ENCODE results near the gene SLC35E3.
"Not testable (repeated sequence)": the region's sequence is repeated elsewhere in the genome, so short reads cannot be mapped to it uniquely, and the experiment has no call there.

The SLC35E3 gene

DNA sequence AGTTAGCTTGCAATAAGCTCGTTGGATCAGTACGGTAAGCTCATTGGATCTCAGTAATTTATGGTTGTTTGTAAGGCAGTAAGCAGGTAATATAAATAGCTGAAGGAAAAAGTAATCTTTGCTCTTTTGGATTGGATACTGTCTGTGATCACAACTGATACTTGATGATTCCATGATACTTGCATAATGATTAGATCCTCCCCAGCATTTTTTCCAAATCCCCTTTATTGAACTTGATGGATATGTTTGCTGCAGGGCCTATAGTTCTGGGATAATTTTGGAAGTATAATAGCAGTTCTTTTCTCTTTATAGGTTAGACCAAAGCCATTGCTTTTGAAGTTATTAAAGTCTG lies 67.2 kb downstream of the SLC35E3 start:
- DNase-seq (ENCODE audit: low read depth in 2 of 2), result no peak

DNA sequence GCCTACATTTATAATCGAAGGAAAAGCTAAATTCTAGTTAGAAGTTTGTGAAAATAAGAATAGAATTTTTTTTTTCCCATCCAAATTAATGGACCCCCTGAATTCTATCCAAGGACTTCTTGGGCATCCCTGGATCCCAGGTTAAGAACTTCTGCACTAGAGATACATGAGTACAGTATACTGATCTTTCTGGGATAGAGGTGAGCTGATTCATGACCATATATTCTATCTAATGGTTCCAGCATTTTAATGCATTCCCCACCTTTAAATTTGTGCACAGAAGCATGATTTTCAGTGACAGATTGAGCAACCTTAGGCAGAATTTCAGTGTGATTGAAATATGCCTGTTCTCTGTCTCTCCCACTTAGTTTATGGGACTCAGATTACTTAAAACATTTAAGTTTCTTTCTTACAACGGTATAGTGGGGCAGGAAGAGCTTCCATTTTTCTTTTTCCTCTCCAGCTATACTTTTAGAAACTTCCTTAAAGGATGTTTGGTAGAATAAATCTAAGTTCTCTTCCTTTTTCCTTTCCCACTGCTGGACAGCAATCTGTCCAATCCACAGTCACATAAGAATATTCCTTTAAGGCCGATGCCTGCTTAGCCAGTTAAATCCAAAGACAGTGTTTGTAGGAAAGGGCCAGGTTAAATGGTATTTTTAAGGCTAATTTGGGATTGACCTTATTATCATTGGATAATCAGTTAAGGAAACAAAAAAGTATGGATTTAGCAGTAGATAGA lies 68.7 kb downstream of the SLC35E3 start:
- no peak for DNase-seq (ENCODE audit: low read depth in 2 of 2)

DNA sequence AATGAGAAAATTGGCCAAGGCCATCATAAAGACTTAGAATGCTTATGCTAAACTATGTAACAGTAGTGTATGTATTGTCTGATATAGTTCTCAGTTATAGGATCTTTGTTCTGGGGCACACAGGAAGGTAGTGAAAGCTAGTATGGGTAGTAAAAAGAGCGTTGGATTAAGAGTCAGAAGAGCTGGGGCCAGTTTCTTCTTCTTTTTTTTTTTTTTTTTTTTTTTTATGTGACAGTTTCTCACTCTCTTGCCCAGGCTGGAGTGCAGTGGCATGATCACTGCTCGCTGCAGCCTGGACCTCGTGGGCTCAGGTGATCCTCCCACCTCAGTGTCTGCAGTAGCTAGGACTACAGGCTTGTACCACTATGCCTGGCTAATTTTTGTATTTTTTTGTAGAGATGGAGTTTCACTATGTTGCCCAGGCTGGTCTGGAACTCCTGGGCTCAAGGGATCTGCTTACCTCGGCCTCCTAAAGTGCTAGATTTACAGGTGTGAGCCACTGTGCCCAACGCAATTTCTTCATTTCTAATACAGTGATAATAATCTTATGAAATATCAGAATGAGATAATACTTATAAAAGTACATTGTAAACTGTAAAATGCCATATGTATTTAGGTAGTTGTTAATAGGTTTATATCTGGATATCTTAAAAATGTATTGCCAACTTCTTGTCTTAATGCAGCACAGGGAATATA lies 69.4 kb downstream of the SLC35E3 start:
- no peak for DNase-seq (ENCODE audit: low read depth in 2 of 2)

DNA sequence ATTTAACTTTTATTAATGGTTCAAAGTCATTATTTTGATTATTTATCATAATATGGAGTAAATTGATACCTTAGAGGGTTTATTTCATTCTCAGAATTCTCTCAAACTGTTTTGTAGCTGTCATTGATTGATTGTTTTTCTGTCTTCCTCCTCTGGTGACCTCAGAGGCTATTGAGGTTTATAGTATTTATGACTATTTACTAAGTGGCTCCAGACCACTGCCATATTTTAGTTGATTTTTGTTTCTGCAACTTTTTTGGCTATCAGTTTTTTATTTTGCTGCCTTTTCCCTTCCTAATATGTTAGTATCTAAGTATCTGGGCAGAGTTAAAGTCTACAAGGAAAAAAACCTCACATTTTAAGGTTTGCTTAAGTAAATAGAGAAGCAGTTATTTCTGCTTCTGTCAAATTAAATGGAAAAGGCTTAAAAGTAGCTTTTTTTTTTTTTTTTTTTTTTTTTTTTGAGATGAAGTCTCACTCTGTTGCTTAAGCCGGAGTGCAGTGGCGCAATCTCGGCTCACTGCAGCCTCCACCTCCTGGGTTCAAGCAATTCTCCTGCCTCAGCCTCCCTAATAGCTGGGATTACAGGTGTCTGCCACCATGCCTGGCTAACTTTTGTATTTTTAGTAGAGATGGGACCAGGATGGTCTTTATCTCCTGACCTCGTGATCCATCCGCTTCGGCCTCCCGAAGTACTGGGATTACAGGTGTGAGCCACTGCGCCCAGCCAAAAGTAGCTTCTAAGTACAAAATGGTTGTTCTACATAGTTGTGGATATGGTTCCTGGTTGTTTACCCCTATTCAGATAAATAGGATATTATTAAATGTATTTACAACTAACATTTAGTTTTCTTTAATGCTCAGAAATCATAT lies 70.2 kb downstream of the SLC35E3 start:
- DNase-seq (ENCODE audit: low read depth in 2 of 2), result no peak

DNA sequence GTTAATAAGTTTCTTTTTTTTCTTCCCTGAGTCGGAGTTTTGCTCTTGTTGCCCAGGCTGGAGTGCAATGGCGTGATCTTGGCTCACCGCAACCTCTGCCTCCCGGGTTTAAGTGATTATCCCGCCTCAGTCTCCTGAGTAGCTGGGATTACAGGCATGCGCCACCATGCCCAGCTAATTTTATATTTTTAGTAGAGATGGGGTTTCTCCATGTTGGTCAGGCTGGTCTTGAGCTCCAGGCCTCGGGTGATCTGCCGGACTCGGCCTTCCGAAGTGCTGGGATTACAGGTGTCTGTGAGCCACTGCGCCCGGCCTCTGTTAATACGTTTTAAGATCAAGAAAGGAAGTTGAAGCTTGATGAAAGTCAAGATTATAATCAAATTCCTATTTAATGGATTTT lies 73.5 kb downstream of the SLC35E3 start:
- DNase-seq (ENCODE audit: low read depth in 2 of 2), result not testable (repeated sequence)

DNA sequence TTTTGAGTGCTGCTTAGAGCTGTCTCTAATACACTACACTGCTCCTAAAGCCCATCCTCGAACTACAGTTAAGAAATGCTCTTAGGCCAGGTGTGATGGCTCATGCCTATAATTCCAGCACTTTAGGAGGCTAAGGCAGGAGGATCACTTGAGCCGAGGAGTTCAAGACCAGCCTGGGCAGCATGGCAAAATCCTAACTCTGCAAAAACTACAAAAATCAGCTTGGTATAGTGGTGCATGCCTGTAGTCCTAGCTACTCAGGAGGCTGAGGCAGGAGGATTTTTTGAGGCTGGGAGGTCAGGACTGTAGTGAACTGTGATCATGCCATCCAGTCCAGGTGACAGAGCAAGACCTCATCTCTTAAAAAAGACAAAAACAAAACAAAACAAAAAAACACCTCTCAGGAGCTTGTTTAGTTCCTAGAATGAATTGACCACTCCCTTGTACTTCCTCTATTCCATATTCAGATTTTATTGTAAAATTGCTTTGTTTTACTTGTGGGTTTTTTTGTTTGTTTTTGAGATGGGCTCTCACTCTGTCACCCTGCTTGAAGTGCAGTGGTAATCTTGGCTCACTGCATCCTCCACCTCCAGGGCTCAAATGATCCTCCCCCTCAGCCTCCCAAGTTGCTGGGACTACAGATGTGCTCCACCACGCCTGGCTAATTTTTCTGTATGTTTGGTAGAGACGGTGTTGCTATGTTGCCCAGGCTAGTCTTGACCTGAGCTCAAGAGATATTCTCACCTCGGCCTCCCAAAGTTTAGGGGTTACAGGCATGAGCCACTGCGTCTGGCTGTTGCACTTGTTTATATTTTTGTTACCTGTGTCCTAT lies 75.6 kb downstream of the SLC35E3 start:
- DNase-seq (ENCODE audit: low read depth in 2 of 2), result no peak

DNA sequence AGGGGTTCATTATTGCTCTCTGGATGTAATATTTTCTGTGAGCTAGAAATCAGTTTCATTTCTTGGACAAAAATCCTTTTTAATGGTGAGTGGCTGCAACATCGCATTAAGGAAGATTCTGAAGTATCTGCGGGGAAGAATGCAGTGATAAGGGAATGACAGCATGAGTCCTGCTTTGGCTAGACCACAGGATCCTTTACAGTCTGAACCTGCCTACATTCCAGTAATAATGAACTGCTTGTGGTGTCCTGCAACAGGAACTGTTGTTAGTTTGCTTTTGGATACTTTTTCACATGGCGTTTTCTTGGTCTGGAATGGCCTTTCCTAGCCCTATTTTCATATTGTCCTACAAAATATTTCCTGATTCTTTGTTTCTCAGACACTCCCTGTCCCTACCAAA lies 77.7 kb downstream of the SLC35E3 start:
- DNase-seq (ENCODE audit: low read depth in 2 of 2), result no peak

DNA sequence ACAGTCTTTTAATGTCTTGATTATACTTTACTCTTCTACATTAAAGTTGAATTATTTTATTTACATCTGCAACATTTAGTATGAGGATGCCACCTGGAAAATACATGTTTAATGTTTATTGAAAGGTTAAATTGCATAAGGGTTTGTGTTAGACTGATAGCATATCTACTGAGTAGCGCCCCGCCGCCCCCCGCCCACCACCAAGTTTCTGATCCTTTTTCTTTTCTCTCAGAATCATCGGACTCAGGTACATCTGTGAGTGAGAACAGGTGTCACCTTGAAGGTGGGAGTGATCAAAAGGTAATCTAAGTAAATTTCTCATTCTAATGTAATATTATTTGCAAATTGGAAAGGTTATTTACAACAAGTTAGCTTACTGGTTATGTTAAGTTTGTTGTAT lies 78.2 kb downstream of the SLC35E3 start:
- DNase-seq (ENCODE audit: low read depth in 2 of 2), result no peak

DNA sequence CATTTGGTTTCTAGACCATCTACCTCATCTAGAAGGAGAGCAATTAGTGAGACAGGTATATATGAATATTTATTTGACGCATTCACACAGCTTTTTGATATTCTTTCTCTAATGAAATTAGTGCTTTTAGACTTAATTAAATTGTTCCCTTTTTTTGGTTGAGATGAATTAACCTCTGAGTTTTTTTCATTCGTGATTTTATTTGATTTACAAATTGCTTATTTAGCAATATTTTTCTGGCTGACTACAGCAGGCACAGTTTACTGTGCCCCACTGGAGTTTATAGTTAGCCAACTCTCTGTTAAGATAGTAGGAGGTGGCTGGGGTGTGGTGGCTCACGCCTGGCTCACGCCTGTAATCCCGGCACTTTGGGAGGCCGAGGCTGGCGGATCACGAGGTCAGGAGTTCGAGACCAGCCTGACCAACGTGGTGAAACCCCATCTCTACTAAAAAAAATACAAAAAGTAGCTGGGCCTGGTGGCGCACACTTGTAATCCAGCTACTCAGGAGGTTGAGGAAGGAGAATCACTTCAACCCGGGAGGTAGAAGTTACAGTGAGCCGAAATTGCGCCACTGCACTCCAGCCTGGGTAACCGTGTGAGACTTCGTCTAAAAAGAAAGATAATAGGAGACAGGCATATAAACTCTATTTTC lies 78.7 kb downstream of the SLC35E3 start:
- no peak for DNase-seq (ENCODE audit: low read depth in 2 of 2)

DNA sequence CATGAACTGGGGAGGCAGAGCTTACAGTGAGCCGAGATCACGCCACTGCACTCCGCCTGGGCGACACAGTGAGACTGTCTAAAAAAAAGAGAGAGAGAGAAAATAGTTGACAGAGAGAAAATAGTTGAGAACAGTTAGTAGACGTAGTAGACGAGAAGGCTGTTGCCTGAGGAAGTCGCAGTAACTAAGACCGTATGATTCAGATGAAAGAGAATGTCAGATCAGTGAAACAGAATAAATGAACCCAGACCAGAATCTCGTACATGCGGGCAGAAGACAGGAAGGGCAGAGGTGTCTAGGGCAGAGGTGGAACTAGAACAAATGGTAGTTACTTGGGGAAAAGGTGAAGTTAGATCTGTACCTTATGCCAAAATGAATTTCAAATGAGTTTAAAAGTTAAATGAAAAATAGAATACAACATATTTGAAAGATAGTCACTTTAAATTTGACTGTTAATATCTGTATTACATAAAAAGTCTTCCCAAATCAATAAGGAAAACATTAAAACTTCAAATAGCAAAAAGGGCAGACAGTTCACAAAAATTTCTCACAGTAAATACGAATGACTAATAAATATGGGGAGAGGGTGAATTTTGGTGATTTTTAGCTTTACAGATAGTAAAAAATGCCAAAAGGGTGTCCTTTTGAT lies 79.7 kb downstream of the SLC35E3 start:
- no peak for DNase-seq (ENCODE audit: low read depth in 2 of 2)

DNA sequence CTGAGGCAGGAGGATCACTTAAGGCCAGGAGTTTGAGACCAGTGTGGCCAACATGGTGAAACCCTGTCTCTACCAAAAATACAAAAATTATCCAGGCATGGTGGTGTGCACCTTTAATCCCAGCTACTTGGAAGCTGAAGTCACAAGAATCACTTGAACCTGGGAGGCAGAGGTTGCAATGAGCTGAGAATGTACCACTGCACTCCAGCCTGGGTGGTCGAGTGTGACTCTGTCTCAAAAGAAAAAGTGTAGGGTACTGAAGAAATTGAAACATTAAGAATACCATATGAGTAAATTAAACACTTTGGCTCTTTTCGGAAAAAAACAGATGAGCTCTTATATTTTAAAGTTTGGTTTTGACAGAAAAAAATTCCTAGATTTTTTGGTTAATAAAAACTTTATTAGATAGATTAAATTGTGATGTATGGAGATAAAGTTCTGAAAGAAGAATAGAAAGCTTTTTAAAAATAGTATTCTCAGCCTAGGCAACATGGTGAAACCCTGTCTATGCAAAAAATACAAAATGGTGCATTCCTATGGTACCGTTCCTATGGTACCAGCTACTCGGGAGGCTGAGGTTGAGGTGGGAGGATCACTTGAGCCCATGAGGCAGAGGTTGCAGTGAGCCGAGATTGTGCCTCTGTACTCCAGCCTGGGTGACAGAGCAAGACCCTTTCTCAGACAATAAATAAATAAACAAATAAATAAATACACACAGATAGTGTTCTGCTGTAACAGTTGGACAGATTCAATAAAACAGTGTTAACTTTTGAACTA lies 82.1 kb downstream of the SLC35E3 start:
- DNase-seq (ENCODE audit: low read depth in 2 of 2), result no peak

DNA sequence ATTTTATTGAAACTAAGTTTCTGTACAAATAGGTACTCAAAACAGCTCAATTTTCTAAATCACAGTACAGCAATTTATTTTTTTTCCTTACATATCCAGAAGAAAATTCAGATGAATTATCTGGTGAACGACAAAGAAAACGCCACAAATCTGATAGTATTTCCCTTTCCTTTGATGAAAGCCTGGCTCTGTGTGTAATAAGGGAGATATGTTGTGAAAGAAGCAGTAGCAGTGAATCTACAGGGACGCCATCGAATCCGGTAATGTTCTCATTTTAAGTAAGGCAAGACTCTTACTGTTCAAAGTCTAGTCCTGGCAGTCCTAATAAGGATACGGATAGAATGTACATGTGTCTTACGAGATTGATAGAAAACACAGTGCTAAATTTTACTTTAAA lies 82.7 kb downstream of the SLC35E3 start:
- DNase-seq (ENCODE audit: low read depth in 2 of 2), result no peak

Measured in stimulated activated CD4-positive, alpha-beta T cell treated with anti-CD3 and anti-CD28 coated beads, Interleukin-1b, Interleukin-23, amount 100 ng/mL, for 4 hours (primary cell).